ENCODE data around the gene MELTF.

DNA sequence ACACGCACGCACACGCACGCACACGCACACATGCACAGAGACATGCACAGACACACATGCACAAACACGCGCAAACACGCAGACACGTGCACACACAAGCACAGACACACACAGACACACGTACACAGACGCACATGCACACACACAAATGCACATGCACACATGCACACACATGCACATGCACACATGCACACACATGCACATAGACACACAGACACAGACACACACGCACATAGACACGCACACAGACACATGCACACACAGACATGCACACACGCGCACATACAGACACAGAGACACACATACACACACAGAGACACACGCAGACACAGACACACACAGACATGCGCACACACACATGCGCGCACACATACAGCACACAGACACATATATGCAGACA lies 34.6 kb downstream of the MELTF start:
- no peak for TF ChIP-seq ZNF70 (CRISPR knock-in tag; IDR thresholded peaks at IDR 0.05)
- no peak for TF ChIP-seq PATZ1 (CRISPR knock-in tag; IDR thresholded peaks at IDR 0.05; ENCODE audit: borderline replicate concordance)
